Peyer's patch (tissue), 4 donors: ENCODE results near the gene TCP10L. TPM values are rescaled to one million over a fixed set of nuclear protein-coding genes. Genes with fewer than 3 reads are reported as not detected.
"Not testable (repeated sequence)": the region's sequence is repeated elsewhere in the genome, so short reads cannot be mapped to it uniquely, and the experiment has no call there.

Experiments used
- DNase-seq, 3 donors: peaks; one replicate each; pipeline ENCODE4 v3.0.0-alpha.2; 2017 to 2019
- H3K27ac ChIP-seq, 4 donors: fragments of 200-600 bp; sonication (generic); one replicate each; pipeline ENCODE4 v1.5.1; 2016 to 2019
- H3K27me3 ChIP-seq, 2 donors: fragments of 200-600 bp; sonication (generic); one replicate each; pipeline ENCODE4 v1.5.1; 2019
- H3K36me3 ChIP-seq, 3 donors: fragments of 200-600 bp; sonication (generic); one replicate each; pipeline ENCODE4 v1.5.1; 2016 to 2019
- H3K4me1 ChIP-seq, 4 donors: fragments of 200-600 bp; sonication (generic); one replicate each; pipeline ENCODE4 v1.5.1; 2016 to 2019
- H3K4me3 ChIP-seq, 4 donors: fragments of 200-600 bp; sonication (generic); 1 replicate in 3 of 4; 2 replicates in 1 of 4; pipeline ENCODE4 v1.5.1; 2016 to 2019; ENCODE audit warnings: mild to moderate bottlenecking in 1 of 4
- H3K9me3 ChIP-seq, 4 donors: fragments of 200-600 bp; sonication (generic); one replicate each; pipeline ENCODE4 v1.5.1; 2016 to 2019; ENCODE audit warnings: mild to moderate bottlenecking in 1 of 4
- POLR2A ChIP-seq, 2 donors: fragments of 450-650 bp; IDR thresholded peaks; one replicate each; pipeline ENCODE4 v1.5.1; 2017; ENCODE audit warnings: antibody characterized with exemption in 2 of 2, mild to moderate bottlenecking in 2 of 2, moderate library complexity in 2 of 2
- total RNA-seq, 4 donors: library from RNA; depleted of rRNA; stranded (reverse); fragments of >200 nt; gene quantifications; one replicate each; pipeline ENCODE4 v1.1.0, GENCODE V29; 2016
- TF ChIP-seq, protein P1 (sequence below), 6 experiments: fragments of 450-650 bp in 4 of 6; fragments of 200-600 bp in 2 of 6; sonication (generic) in 1 of 6; IDR thresholded peaks; one replicate each; pipeline ENCODE4 v1.5.1; 2017 to 2019; ENCODE audit warnings: antibody characterized with exemption in 6 of 6, mild to moderate bottlenecking in 3 of 6, moderate library complexity in 1 of 6

TCP10L gene
- total RNA-seq, 4 donors from 2014 or later = 9.9 TPM; not detected in 3

DNA sequence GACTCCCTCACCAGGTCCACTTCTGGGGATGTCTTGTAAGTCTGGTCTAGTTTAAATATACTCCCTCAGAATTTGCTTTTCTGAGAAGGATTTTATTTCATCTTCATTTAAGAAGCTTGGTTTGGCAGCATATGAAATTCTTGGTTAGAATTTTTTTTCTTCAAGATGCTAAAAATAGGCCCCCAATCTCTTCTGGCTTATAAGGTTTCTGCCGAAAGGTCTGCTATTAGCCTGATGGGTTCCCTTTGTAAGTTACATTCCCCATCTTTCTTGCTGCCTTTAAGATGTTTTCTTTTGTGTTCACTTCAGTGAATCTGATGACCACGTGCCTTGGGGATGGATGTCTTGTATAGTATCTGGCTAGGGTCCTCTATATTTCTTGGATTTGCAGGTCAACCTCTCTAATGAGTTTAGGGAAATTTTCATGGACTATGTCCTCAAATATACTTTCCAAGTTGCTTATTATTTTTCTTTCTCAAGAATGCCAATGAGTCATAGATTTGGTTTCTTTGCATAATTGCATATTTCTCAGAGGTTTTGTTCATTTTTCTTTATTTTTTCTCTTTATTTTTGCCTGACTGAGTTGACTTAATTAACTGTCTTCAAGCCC lies 19.4 kb downstream of the TCP10L start:
- DNase-seq = no peak
- H3K4me1 ChIP-seq = peaks cover 0 to 8% (median 2%) of the 10 kb centered on the region in 4 donors
- H3K36me3 ChIP-seq = no peaks in the 10 kb centered on the region
- no peaks in the 10 kb centered on the region for H3K27me3 ChIP-seq
- no peak overlapping the region for H3K4me3 ChIP-seq
- H3K9me3 ChIP-seq = no peaks in the 10 kb centered on the region
- H3K27ac ChIP-seq = no peak overlapping the region
- TF ChIP-seq, protein P1, sequence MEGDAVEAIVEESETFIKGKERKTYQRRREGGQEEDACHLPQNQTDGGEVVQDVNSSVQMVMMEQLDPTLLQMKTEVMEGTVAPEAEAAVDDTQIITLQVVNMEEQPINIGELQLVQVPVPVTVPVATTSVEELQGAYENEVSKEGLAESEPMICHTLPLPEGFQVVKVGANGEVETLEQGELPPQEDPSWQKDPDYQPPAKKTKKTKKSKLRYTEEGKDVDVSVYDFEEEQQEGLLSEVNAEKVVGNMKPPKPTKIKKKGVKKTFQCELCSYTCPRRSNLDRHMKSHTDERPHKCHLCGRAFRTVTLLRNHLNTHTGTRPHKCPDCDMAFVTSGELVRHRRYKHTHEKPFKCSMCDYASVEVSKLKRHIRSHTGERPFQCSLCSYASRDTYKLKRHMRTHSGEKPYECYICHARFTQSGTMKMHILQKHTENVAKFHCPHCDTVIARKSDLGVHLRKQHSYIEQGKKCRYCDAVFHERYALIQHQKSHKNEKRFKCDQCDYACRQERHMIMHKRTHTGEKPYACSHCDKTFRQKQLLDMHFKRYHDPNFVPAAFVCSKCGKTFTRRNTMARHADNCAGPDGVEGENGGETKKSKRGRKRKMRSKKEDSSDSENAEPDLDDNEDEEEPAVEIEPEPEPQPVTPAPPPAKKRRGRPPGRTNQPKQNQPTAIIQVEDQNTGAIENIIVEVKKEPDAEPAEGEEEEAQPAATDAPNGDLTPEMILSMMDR (IDR thresholded peaks at IDR 0.05) = no peak
- no peak for TF ChIP-seq POLR2A (IDR thresholded peaks at IDR 0.05)

DNA sequence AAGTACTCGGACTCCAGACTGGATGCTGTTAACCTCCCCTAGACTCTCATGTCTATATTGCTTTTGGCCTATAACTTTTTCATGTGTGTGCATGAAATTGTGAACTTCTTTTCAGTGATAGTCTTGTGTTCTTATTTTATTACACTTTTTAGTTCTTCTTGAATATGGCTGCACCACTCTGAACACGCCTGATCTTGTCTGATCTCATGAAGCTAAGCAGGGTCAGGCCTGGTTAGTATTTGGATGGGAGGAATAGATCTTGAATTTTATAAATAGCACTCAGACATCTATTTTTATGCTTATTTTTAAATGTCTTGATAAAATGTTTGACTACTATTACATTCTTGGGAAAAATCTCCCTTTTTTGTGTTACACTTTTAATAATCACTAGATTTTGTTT lies 22.4 kb downstream of the TCP10L start:
- no peak for DNase-seq
- Histone ChIP-seq H3K4me1 (no peaks in the 10 kb centered on the region), H3K27ac (no peak overlapping the region), H3K27me3 (no peaks in the 10 kb centered on the region), H3K9me3 (no peaks in the 10 kb centered on the region), H3K4me3 (no peak overlapping the region), H3K36me3 (no peaks in the 10 kb centered on the region)
- no peak for TF ChIP-seq POLR2A (IDR thresholded peaks at IDR 0.05)
- TF ChIP-seq, protein P1 (IDR thresholded peaks at IDR 0.05) = no peak

DNA sequence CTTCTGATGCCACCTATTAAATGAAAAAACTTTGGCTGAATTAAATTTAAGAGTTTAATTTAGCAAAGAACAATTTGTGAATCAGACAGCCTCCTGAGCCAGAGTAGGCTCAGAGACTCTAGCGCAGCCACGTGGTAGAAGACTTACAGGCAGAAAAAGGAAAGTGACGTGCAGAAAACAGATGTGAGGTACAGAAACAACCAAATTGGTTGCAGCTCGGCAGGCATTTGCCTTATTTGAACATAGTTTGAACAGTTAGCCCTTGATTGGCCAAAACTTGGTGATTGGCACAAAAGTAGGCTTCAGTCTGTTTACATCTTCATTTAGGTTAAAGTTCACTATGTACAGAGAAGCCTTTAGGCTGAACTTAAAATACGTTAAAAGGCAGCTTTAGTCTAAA lies 22.9 kb downstream of the TCP10L start:
- H3K4me3 ChIP-seq = no peak overlapping the region
- no peaks in the 10 kb centered on the region for H3K27me3 ChIP-seq
- TF ChIP-seq, protein P1 (IDR thresholded peaks at IDR 0.05) = peak in 1 of 6 experiments; percentile 25
- no peak for TF ChIP-seq POLR2A (IDR thresholded peaks at IDR 0.05)
- H3K36me3 ChIP-seq = no peaks in the 10 kb centered on the region
- H3K27ac ChIP-seq = no peak overlapping the region
- H3K4me1 ChIP-seq = no peaks in the 10 kb centered on the region
- no peaks in the 10 kb centered on the region for H3K9me3 ChIP-seq
- DNase-seq = no peak

DNA sequence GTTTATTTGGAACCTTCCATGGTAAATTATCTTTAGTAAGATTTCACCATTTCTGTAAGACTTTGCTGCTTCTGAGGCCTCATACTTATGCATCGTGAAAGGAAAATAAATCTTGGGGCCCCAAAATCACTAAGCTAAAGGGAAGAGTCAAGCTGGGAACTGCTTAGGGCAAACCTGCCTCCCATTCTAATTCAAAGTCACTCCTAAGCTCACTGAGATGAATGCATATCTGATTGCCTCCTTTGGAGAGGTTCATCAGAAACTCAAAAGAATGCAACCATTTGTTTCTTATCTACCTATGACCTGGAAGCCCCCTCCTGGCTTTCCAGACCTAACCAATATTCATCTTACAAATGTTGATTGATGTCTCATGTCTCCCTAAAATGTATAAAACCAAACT lies 23.8 kb downstream of the TCP10L start:
- not testable (repeated sequence) for DNase-seq, H3K27me3 ChIP-seq, H3K27ac ChIP-seq, H3K9me3 ChIP-seq, H3K4me3 ChIP-seq, H3K36me3 ChIP-seq, H3K4me1 ChIP-seq

GRCh38 chr21:32560896-32561295 lies 24.4 kb downstream of the TCP10L start:
- no peak for TF ChIP-seq POLR2A (IDR thresholded peaks at IDR 0.05)
- TF ChIP-seq, protein P1 (IDR thresholded peaks at IDR 0.05) = no peak
- H3K27ac ChIP-seq = no peak overlapping the region
- no peaks in the 10 kb centered on the region for H3K4me1 ChIP-seq
- no peak for DNase-seq
- no peaks in the 10 kb centered on the region for H3K27me3 ChIP-seq
- H3K36me3 ChIP-seq = no peaks in the 10 kb centered on the region
- no peak overlapping the region for H3K4me3 ChIP-seq
- H3K9me3 ChIP-seq = no peaks in the 10 kb centered on the region

GRCh38 chr21:32559006-32559610 lies 26.2 kb downstream of the TCP10L start:
- Histone ChIP-seq H3K9me3 (no peaks in the 10 kb centered on the region), H3K36me3 (no peaks in the 10 kb centered on the region), H3K27ac (no peak overlapping the region), H3K4me3 (no peak overlapping the region), H3K4me1 (no peaks in the 10 kb centered on the region), H3K27me3 (no peaks in the 10 kb centered on the region)
- no peak for TF ChIP-seq POLR2A (IDR thresholded peaks at IDR 0.05)
- TF ChIP-seq, protein P1 (IDR thresholded peaks at IDR 0.05) = no peak
- no peak for DNase-seq
